NCI-H1105 treated with DMSO at 0.1 percent for 48 hours (cell line): ENCODE data around the gene TCF4.
A peak's percentile ranks its signal among the peaks of the same experiment; 100 is the strongest.
"Not testable (repeated sequence)": the region's sequence is repeated elsewhere in the genome, so short reads cannot be mapped to it uniquely, and the experiment has no call there.

Source experiments
- DNase-seq: peaks from one replicate; lab custom pipeline; 2025; lab: John Stamatoyannopoulos, UW

Gene TCF4

DNA sequence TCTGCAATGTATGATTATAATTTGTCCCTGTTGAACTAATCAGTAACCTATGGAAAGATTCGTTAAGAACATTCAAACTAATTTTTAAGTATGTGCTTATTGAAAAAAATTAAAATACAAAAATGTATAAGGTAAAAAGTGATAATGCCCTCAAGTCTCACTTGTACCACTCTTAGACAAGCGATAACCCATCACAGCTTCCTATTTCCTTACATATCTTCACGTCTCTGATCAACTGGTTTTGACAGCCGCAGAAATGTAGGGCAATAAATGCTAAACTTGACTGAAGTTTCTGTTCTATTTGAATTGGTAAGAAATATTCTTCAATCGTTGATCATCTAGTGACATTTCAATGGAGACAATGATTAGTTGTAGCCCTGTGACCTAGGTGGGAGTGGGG lies 112.5 kb downstream of the TCF4 start:
- no peak for DNase-seq

DNA sequence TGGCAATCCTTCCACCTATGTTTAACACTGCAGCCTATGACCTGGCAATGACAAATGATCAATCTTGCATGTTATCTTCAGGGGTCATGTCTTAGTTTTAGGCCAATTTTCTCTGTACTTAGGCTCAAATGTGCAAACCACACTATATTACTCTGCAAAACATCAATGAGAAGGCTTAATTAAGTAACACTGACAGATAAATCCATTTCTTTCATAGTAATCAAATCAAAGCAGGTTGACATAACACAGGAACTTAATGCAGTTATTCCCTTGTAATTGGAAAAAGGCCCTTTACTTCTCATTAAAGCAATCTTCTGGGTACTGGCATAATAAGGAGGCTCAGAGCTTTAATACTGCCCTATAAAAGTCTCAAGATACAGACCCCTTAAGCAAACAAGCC lies 114.4 kb downstream of the TCF4 start:
- no peak for DNase-seq

DNA sequence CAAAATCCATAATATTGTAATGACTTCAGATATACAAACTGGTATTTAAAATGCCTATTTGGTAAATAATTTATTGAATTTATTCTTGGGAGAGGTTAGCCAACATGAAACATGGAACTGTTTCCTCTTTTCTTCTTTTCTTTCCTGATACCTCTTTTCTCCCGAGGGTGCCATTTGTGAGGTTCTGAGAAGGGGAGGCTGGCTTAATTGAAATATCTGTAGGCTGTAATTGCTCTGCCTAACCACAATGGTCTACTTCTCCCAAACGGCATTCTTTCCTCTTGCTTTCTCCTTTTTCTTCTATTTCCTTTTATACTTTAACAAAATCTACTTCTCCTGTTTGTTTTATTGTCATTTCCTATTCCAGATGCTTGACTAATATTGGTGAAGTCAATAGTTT lies 114.9 kb downstream of the TCF4 start:
- DNase-seq = no peak

DNA sequence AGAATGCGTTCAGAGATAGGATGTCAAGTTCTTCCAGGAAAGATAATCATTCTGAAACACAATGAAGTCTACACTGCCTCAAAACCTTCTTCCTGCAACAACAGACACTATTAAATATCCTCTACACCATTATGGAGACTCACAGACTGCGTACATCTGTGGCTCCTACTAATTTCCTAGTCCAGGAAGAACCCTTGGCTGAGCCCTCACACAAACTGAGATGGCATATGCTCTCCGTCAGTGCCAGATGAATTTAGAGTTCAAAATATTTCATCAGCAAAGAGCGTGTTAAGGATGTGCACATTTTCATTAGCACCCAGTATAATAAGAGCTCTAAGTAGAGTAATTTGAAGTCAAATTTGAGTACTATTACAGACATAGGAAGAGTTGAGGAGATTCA lies 117.2 kb downstream of the TCF4 start:
- DNase-seq = no peak

DNA sequence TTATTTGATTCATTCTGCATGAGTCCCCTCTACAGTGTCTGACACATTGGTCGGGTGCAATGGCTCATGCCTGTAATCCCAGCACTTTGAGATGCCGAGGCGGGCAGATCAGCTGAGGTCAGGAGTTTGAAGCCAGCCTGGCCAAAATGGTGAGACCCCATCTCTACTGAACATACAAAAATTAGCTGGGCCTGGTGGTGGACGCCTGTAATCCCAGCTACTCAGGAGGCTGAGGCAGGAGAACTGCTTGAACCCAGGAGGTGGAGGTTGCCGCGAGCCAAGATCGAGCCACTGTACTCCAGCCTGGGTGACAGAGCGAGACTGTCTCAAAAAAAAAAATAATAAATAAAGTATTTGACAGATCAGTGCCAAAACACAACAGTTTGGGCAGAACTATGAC lies 118.9 kb downstream of the TCF4 start:
- DNase-seq = not testable (repeated sequence)

DNA sequence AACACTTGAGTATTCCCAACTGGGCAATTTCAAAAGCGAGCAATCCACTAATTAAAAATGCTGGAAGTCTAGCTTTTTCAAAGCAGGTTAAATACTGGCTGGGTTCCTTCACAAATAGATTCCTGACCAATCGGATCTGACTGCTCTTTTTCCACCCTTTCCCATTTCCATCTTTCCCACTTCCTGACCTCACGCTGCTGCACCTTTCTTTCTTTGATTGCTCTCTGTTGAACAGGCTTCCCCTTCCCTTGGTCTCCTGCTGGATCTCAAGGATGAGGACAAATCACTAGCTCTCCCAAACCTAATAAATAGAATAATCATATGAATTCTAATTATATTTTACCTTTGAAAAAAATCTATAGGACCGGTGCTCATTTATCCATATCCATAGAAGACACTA lies 121.2 kb downstream of the TCF4 start:
- DNase-seq = no peak

DNA sequence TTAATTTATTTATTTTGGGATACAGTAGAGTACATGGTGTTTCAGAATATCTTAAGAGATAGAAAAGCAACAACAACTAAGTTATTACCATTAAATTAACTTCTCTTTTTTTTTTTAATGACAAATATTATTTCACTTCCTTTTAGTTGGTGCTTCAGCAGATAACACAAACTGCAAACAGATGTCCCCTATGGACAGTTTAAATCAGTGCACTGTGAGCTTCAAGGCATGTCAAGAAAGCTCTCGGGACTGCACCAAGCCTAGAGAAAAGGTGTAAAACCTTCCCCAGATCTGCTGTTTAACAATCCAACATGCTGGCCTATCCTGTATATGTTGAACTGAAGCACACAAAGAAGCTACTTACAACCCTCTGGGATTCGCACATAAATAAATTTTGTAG lies 122.7 kb downstream of the TCF4 start:
- DNase-seq = no peak

DNA sequence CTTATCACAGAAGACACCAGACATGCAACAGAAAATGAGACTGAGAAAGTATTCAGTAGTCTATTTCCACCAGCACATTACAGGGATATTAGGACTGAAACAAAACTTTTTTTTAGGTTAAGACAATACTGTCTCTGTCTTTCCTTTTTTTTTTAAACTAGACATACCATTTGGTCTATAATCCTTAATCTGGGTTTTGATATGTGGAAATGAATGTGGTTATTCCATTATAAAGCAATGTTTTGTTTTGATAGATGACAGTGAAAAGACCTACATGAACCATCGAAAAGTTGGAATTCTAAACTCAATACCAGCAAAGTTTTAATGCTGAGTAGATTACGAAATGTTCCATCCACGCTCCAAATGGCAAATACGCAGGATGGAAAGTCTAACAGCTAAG lies 123.4 kb downstream of the TCF4 start:
- no peak for DNase-seq

DNA sequence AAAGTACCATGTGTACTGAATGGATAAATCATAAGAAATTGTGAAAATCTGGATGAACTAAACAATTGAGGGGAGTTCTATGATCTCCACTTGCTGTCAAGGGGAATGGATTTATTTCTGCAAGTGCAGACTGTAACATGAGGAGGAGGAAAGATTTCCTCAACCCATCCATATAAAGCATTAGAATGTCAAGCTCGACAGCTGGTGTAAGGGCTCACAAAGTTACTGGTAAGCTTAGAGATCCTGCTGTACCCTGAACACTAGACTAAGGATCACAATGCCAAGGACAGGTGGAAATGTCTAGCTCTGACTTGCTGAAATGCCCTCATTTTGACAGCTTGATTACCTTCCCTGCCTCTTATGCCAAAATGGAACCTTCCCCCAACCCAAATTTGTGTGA lies 125.3 kb downstream of the TCF4 start:
- no peak for DNase-seq

DNA sequence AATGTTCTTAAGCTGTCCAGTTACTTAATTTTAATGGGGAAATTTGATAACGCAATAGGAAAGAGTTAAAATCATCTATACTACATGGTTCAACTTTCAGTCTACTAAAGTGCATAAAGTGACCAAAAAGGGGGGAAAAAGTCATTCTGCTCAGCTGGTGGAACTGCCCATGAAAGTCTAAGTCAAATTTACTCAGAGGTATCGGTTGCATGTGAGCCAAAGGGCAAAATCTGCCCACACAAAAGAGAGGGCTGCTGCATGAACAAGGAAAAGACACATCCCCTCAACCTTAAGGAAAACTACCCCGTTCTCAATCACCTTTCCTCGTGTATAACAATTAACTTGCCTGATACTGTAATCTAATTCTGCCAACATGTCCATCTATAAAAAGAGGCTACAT lies 126.1 kb downstream of the TCF4 start:
- no peak for DNase-seq

DNA sequence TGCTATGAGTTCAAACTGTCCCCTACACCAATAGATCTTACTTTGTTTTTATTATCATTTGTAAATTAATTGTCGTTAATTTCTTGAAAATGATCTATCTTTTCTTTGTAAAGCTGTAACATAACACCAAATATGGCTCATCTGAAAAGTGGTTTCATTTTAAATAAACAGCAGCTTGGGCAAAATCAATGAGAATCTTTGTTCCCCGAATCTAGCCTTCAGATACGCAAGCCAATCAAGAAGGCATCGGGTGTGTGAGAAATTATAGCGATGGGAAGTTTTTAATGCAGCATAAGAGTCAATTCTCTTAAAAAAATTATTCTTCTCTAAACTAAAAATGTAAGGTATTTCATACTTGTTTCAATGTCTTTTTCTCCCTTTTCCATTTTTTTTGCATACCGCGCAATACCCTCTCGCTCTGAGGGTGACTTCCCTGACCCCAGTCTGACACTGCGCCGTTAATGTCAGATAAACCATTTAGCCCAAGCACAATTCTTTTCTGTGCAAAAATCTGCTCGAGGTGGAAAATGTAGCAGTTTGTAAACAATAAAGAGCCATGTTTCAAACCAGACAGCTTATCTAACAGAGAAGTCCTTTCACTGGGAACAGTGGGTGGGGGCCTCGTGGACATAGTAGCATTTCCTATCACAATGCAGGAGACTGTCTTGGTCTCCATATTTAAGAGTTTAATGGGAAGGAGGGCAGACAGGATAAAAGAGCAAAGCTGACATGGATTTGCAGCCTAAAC lies 129.4 kb downstream of the TCF4 start:
- no peak for DNase-seq

DNA sequence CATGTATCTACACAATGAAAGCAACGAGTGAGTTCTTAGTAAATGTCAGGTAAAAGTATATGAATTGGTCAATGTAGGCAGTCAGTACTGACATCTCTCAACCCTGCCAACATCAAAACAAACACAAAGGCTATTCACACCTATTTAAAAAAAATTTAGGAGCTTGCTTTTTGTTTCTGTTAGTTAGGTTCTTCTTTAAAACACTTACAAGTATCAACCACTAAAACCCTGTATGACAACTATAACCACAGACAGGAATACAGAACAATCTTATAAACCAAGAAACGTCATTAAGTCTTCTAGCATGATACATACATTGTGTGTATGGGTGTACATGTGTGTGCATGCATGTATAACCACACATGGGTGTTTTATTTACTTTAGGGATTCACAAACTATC lies 131.0 kb downstream of the TCF4 start:
- DNase-seq = no peak

DNA sequence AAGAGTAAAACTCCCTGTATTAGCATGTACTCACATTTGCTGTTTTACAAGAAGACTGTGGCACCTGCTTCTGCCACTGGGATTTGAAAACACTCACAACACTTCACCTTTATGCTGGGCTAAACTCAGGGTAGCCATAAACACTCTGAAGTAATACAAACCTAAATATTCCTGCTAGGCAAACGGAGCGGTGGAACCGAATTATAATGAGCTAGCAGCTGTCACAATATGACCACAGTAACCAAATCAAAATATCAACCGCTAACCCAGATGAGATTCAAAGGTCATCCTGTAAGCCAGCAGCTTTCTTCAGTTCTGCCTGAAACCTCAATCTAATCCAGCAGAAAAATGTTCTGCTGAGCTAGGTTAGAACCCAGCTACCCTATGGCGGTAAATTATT lies 132.1 kb downstream of the TCF4 start:
- no peak for DNase-seq

DNA sequence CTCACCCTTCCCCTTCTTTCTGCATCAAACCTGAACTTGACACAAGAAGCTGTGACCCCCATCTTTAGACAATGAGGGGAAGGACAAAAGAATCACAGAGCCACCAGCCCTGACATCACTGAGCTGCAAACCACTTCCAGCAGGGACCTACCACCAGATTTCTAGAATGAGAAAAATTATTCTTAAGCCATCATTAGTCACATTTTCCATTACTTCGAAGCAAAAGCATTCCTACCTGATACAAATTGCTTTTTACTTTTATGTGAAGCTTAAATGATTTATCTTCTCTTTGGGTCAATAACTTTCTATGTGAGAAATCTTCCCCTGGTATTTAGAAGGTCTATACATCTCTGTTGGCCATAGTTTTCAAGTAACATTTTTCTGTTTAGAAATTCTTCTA lies 134.8 kb downstream of the TCF4 start:
- no peak for DNase-seq

DNA sequence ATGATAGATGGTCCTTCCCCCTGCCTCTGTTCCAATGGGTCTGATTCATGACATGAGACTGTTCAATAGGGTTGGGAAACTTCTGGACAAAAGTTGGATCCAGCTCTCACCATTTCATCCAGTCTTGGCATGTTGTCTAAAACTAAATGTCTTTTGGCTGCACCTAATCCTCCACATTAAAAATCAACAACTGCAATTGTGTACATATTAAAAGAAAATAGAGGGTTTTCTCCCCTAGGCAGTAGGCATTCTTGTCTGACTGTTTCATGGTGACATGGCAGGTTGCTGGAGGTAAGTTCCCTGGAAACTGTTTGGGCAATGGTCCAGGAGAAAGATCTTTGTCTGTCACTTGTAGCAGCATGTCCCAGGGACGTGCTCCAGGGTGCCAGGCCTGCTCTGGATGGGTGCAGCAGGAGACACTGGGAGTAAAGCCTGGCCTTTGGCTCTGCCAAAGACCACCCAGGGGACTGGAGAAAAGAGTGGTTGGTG lies 135.8 kb downstream of the TCF4 start:
- DNase-seq = peak; percentile 76

DNA sequence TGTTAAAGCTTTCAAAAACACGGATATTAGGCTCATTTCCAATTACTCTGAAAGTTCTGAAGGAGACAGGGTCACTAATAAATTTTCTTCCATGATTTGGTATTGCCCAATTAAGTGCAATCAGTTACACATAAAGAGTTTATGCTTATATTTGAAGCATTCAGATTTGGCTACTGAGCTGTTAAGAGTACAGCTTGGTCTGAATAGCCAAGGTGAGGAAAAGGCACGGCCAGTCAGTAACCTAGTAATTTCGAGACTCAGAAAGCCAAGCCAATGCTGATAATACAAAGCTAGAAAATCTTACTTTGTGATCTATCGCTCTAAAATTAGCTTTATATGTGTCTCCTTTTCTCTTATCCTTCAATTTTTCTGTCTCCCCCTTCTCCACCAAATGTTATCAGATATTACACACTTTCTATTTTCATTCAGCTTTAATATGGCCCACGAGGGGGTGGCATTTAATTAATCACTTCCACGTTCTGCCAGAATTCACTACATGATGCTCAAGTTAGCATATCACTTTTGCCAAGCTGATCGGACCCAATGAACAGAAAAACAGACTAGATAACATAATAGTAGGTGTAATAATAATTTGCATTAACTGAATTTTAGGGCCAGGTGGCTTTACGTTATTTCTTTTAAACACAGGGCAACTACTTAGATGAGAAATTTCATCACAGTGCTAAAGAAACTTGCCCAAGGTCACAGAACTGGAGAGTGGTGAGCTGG lies 138.4 kb downstream of the TCF4 start:
- no peak for DNase-seq

DNA sequence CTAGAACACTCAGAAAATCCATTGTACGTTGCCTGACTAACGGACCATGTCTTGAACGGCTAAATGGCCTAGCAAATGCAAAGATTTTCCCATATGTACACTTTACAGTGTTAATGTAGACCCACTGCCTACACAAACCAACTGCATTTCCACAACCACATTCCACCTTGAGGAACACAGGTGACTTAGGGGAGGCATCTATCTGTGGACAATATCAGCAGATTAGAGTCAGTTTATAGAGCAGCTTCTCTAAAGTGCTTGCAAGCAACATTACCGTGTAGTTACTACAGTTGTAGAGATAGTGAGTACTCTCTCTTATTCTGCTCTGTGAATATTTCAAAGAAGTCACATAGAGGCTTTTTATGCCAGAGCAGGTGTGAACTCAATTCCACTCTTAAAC lies 139.6 kb downstream of the TCF4 start:
- no peak for DNase-seq

DNA sequence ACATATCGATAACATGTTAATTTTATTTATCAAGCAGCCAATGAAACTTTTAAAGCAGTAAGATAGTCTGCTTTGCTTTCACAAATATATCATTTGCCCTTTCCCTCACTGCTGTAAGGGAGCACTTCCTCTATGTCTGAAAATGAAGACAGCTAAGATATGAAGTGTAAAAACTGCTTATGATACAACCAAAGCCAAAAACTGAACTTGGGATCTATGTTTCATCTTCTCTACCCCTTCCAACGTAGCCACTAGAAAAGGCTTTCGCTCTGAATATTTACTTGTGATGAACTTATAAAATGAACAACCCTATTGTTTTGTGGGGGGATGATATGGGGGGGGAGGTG lies 140.3 kb downstream of the TCF4 start:
- no peak for DNase-seq

DNA sequence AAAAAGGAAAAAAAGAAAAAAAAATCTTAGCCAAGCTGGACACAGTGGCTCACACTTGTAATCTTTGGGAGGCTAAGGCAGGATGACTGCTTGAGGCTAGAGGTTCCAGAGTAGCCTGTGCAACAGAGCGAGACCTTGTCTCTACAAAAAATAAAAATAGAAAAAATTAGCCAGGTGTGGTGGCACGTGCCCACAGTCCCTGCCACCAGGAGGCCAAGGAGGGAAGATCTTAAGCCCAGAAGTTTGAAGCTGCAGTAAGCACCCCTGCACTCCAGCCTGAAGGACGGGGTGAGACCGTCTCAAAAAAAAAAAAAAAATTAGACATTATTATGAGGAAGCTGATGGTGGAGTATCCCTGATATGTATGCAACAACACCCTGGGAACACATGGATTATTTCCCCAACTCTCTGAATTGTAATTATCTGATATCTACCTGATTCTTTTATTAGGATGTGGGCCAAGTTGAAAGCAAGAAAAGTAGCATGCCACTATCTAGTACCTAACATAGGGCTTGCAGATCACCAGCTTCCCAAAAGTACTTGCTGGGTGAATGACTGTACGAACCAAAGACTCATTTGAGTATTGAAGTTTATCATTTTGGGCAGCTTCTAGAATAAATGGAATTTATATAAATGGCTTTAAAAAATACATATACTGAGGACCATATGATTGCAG lies 140.9 kb downstream of the TCF4 start:
- DNase-seq = no peak

DNA sequence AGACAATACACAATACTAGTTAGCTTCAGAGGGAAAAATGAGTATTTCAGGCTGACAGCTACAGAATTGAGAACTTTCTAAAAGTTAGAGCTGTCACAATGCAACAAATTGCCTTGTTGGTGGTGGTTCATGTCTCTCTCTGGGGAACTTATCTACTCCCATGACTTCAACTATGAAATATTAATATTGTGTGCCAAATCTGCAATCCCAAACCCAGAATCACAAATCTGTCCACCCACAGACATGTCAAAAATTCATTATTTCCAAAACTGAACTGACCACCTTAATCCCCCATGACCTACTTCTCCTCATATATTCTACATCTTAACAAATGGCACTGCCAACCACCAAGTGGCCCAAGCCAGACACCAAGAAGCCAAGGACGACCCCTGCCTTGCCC lies 143.5 kb downstream of the TCF4 start:
- no peak for DNase-seq

DNA sequence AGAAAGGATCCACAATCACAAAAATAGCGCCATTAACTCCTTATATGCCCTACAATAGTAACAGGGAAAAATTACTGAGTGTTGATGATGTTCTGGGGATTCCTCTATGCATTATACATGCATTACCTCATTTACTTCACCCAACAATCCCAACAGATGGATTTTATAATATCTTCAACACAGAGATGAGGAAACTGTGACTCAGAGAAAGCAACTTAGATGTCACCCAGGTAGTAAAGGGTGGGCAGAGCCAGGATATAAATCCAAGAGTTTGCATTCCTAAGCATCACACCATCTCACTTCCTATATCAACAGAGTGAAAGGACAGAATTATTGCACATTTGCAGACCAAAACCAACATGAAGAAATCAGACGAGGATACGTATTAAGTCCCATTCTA lies 144.2 kb downstream of the TCF4 start:
- DNase-seq = no peak

DNA sequence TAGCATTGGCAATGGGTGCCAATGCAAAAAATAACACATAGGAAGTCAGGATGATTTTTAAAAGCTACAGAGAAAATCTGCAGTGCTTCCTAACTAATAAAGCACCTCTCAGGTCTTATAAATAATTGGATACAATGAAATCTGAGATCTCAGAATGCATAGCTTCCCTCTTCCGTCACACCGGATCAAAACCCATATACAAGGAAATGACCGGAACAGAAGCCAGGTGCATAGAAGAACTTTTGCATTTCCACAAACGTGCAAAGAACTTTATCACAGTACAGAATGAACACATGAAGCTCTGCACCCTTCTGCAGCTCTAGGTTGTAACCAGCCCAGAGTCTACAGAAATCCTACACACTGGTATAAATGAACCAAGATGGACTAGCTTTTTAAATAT lies 145.4 kb downstream of the TCF4 start:
- DNase-seq = no peak

DNA sequence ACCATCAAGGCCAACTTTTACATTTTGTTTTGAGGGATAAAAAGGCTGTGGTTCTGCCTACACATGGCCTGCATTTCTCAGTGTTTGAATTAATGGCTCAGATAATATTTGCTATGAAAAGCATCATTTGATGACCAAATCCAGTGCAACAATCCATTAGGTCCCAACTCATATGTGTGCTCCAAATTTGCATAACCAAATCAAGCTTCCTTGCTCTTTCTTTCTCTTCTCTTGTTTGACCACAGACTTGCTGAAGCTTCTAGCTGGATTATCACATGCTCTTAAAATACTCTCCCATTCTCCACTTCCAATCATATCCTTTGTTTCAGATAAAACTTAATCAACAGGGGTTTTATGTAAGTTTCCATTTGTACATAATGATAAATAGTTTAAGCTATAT lies 147.0 kb downstream of the TCF4 start:
- no peak for DNase-seq
